Measurements from ENCODE around the gene ABTB2. TPM values are rescaled to one million over a fixed set of nuclear protein-coding genes. Genes with fewer than 3 reads are reported as not detected.
"Not testable (repeated sequence)": the region's sequence is repeated elsewhere in the genome, so short reads cannot be mapped to it uniquely, and the experiment has no call there.

The ABTB2 gene
- total RNA-seq, 4 donors from 2014 or later = 0.79 to 4.1 (median 3.7) TPM

DNA sequence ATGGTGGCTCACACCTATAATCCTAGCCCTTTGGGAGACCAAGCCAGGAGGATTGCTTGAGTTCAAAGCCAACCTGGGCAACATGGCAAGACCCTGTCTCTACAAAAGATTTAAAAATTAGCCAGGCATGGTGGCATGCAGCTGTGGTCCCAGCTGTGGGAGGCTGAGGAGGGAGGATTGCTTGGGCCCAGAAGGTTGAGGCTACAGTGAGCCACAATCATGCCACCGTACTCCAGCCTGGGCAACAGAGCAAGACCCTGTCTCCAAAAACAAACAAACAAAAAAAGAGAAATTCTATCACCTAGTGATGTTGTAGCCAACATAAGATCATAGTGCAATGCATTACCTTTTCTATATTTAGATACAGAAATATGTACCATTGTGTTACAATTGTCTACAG is 138.5 kb downstream of the ABTB2 start:
- Histone ChIP-seq H3K4me1 (peaks cover 0 to 13% (median 4%) of the 10 kb centered on the region in 3 donors), H3K36me3 (no peaks in the 10 kb centered on the region), H3K9me3 (no peaks in the 10 kb centered on the region), H3K27ac (no peak overlapping the region), H3K27me3 (no peaks in the 10 kb centered on the region), H3K4me3 (no peak overlapping the region)
- no peak for DNase-seq
- WGBS, 2 donors = 100% methylated on average over 1 of the region's 1 CpG
- no peak for TF ChIP-seq POLR2A (IDR thresholded peaks at IDR 0.05)
- TF ChIP-seq, protein P1, sequence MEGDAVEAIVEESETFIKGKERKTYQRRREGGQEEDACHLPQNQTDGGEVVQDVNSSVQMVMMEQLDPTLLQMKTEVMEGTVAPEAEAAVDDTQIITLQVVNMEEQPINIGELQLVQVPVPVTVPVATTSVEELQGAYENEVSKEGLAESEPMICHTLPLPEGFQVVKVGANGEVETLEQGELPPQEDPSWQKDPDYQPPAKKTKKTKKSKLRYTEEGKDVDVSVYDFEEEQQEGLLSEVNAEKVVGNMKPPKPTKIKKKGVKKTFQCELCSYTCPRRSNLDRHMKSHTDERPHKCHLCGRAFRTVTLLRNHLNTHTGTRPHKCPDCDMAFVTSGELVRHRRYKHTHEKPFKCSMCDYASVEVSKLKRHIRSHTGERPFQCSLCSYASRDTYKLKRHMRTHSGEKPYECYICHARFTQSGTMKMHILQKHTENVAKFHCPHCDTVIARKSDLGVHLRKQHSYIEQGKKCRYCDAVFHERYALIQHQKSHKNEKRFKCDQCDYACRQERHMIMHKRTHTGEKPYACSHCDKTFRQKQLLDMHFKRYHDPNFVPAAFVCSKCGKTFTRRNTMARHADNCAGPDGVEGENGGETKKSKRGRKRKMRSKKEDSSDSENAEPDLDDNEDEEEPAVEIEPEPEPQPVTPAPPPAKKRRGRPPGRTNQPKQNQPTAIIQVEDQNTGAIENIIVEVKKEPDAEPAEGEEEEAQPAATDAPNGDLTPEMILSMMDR (IDR thresholded peaks at IDR 0.05) = no peak
- intact Hi-C loops (cut with DNase I) = no loop called here

DNA sequence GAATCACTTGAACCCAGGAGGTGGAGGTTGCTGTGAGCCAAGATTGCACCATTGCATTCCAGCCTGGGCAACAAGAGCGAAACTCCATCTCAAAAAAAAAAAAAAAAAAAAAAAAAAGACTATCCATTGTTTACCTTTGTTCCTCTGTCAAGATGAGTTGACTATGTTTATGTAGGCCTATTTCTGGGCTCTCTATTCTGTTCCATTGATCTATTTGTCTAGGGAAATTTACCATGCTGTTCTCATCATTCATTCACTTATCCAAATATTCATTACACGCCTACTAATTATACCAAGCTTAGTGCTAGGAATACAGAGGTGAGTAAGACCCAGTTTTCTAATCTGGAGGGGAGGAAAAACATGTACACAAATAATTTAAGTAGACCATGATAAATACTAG is 139.1 kb downstream of the ABTB2 start:
- DNase-seq; intact Hi-C loops (cut with DNase I); H3K36me3 ChIP-seq; H3K4me3 ChIP-seq; H3K27ac ChIP-seq; H3K9me3 ChIP-seq; H3K27me3 ChIP-seq: not testable (repeated sequence)
- peaks cover 0 to 13% (median 4%) of the 10 kb centered on the region in 3 donors for H3K4me1 ChIP-seq
- WGBS, 2 donors = 88 to 97% methylated on average over 2 of the region's 2 CpGs

DNA sequence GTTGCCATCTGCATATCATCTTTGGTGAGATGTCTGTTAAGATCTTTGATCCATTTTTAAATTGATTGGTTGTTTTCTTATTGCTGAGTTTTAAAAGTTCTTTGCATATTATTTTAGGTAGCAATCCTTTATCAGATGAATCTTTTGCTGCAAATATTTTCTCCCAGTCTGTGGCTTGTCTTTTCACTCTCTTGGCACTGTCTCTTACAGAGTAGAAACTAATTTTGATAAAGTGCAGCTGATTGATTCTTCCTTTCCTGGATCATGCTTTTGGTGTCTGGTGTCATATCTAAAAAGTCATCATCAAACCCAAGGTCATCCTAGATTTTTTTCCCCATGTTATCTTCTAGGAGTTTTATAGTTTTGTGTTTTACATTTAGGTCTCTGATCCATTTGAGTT is 139.7 kb downstream of the ABTB2 start:
- no peak overlapping the region for H3K4me3 ChIP-seq
- no peak for DNase-seq
- intact Hi-C loops (cut with DNase I) = no loop called here

DNA sequence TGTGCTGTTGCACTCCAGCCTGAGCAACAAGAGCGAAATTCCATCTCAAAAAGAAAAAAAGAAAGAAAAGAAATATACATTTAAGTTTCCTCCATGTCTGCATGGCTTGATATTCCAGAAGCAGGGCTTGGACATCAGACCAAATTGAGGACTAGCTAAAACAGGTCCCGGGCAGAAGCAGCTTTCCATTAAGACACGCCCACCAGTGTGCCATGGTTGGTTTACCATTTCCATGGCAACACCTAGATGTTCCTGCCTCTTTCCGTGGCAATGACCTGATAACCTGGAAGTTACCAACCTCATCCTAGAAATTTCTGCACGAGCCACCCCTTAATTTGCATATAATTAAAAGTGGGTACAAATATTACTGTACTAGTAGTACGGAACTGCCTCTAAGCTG is 141.1 kb downstream of the ABTB2 start:
- TF ChIP-seq, protein P1 (IDR thresholded peaks at IDR 0.05) = no peak
- TF ChIP-seq POLR2A (IDR thresholded peaks at IDR 0.05) = no peak
- whole genome bisulfite sequencing, 2 donors = 58 to 63% methylated on average over 6 of the region's 6 CpGs
- no peaks in the 10 kb centered on the region for H3K9me3 ChIP-seq
- H3K27me3 ChIP-seq = no peaks in the 10 kb centered on the region
- H3K4me1 ChIP-seq = no peaks in the 10 kb centered on the region
- H3K27ac ChIP-seq = no peak overlapping the region
- DNase-seq = no peak
- intact Hi-C loops (cut with DNase I) = no loop called here
- no peak overlapping the region for H3K4me3 ChIP-seq
- no peaks in the 10 kb centered on the region for H3K36me3 ChIP-seq

More for the DNA sequence above, 139.7 kb downstream of the ABTB2 start:
- Histone ChIP-seq H3K9me3 (no peaks in the 10 kb centered on the region), H3K27me3 (no peaks in the 10 kb centered on the region), H3K27ac (no peak overlapping the region), H3K36me3 (no peaks in the 10 kb centered on the region), H3K4me1 (peaks cover 0 to 9% (median 4%) of the 10 kb centered on the region in 3 donors)
- TF ChIP-seq, protein P1 (IDR thresholded peaks at IDR 0.05) = no peak
- TF ChIP-seq POLR2A (IDR thresholded peaks at IDR 0.05) = no peak

DNA sequence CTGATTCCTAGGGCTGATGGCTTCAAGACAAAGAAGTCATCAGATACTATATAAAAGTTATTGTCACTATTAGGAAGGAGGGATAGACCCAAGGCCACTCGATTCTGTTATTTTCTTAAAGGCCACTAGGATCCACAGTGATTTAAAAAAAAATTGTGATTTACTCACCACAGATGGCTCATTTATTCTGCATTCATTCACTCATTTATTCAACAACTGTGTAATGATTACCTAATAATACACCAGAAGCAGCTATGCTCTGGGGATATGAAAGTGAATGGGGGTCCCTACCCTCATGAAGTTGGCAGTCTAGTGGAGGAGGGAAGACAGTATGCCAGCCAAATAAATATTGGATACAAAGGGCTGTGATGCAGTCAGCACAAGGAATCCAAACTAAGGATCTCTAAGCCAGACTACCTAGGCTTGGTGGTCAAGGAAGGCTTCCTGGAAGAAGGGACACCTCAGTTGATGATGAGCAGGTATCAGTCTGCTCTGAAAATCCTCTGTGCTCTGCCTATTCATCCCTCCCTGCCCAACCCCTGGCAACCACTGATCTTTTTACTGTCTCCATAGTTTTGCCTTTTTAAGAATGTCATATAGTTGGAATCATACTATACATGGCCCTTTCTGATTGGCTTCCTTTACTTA is 141.9 kb downstream of the ABTB2 start:
- Histone ChIP-seq H3K27me3 (no peaks in the 10 kb centered on the region), H3K9me3 (no peaks in the 10 kb centered on the region), H3K4me1 (no peaks in the 10 kb centered on the region), H3K36me3 (no peaks in the 10 kb centered on the region), H3K4me3 (no peak overlapping the region), H3K27ac (no peak overlapping the region)
- intact Hi-C loops (cut with DNase I) = no loop called here
- TF ChIP-seq, protein P1 (IDR thresholded peaks at IDR 0.05) = no peak
- TF ChIP-seq POLR2A (IDR thresholded peaks at IDR 0.05) = no peak
- DNase-seq = no peak
- 54 to 84% methylated on average over 1 of the region's 1 CpG for WGBS, 2 donors

All from esophagus squamous epithelium (tissue), 5 donors.